Ishikawa (cell line): ENCODE results near the gene CSNK1G2.

Source experiments
- CEBPB ChIP-seq: IDR thresholded peaks from 2 replicates; pipeline ENCODE4 v1.6.1; 2012
- CREB1 ChIP-seq: IDR thresholded peaks from 2 replicates; pipeline ENCODE4 v1.6.1; 2012; ENCODE audit warnings: low read depth
- EGR1 ChIP-seq: IDR thresholded peaks from 2 replicates; pipeline ENCODE4 v1.6.1; 2012
- EP300 ChIP-seq: IDR thresholded peaks from 2 replicates; pipeline ENCODE4 v1.6.1; 2012; ENCODE audit warnings: borderline replicate concordance
- MAX ChIP-seq: IDR thresholded peaks from 2 replicates; pipeline ENCODE4 v1.6.1; 2012
- NFIC ChIP-seq: IDR thresholded peaks from 2 replicates; pipeline ENCODE4 v1.6.1; 2012
- REST ChIP-seq: IDR thresholded peaks from 2 replicates; pipeline ENCODE4 v1.6.1; 2012; ENCODE audit warnings: low read depth, mild to moderate bottlenecking
- YY1 ChIP-seq: IDR thresholded peaks from 2 replicates; pipeline ENCODE4 v1.6.1; 2012; ENCODE audit warnings: low read depth
- ZBTB7A ChIP-seq: IDR thresholded peaks from 2 replicates; pipeline ENCODE4 v1.6.1; 2012; ENCODE audit warnings: low read depth

- no peak for TF ChIP-seq CEBPB
- no peak for TF ChIP-seq EP300
- no peak for TF ChIP-seq EGR1
- no peak for TF ChIP-seq REST
- TF ChIP-seq ZBTB7A = no peak
- no peak for TF ChIP-seq CREB1
- TF ChIP-seq MAX = no peak
- no peak for TF ChIP-seq NFIC
- no peak for TF ChIP-seq YY1
Measured at GRCh38 chr19:1918975-1919374, 22.0 kb upstream of the CSNK1G2 start.
